Pancreas (tissue), 10 donors: ENCODE data around the gene GDF3. TPM values are rescaled to one million over a fixed set of nuclear protein-coding genes. Genes with fewer than 3 reads are reported as not detected.
"Not testable (repeated sequence)": the region's sequence is repeated elsewhere in the genome, so short reads cannot be mapped to it uniquely, and the experiment has no call there.

ENCODE experiments used
- ATAC-seq, 4 donors: fragments of 200-7000 bp; cut with Tn5 transposase; one replicate each; pipeline versions ENCODE4 v1.8.0 to v1.9.1; 2020; ENCODE audit warnings: mild to moderate bottlenecking in 4 of 4, moderate library complexity in 4 of 4
- DNase-seq, 6 donors: peaks; one replicate each; pipeline ENCODE4 v3.0.0-alpha.2; 2020
- FAIRE-seq: peaks from 2 replicates; lab custom pipeline; 2012; peaks lifted over from hg19 to GRCh38; lab: Jason Lieb, UNC
- H3K27ac ChIP-seq, 4 donors: fragments of 200-600 bp; sonication (generic); 1 replicate in 3 of 4; 2 replicates in 1 of 4; pipeline versions ENCODE4 v1.5.0 to v1.8.0; 2020
- H3K27me3 ChIP-seq, 4 donors: fragments of 200-600 bp; one replicate each; pipeline ENCODE4 v1.8.0; 2021
- H3K36me3 ChIP-seq, 3 donors: fragments of 200-600 bp; sonication (generic) in 1 of 3; one replicate each; pipeline versions ENCODE4 v1.5.0 to v1.8.0; 2020 to 2021
- H3K4me1 ChIP-seq, 3 donors: fragments of 200-600 bp; one replicate each; pipeline ENCODE4 v1.8.0; 2021
- H3K4me3 ChIP-seq, 4 donors: fragments of 200-600 bp; sonication (generic) in 2 of 4; one replicate each; pipeline versions ENCODE4 v1.5.0 to v1.8.0; 2020 to 2021
- H3K9me3 ChIP-seq, 4 donors: fragments of 200-600 bp; one replicate each; pipeline ENCODE4 v1.8.0; 2021
- CTCF ChIP-seq, 4 donors: fragments of 200-600 bp; sonication (generic) in 3 of 4; IDR thresholded peaks; one replicate each; pipeline versions ENCODE4 v1.5.0 to v1.8.0; 2021; ENCODE audit warnings: antibody characterized with exemption in 4 of 4
- WGBS, 2 donors: extraction: QIAGEN DNeasy Blood & Tissue Kit; methylation state at CpG; one replicate each; pipeline ENCODE4 v1.1.7; 2013; 5-methylcytosine and 5-hydroxymethylcytosine counted together
- intact Hi-C, 3 donors: fragments of 100-400 bp; cut with DNase I; formaldehyde crosslinking; loops; one replicate each; pipeline versions ENCODE4 v1.11.1 to v1.14.2; 2022
- polyA plus RNA-seq, 2 donors: library from polyadenylated mRNA; stranded (reverse); fragments of 200-250 nt; gene quantifications; one replicate each; pipeline ENCODE4 v1.2.3, GENCODE V29; 2013
- total RNA-seq, 6 donors: library from RNA; stranded (reverse); fragmentation: NEBNext Ultra II Directional in 4 of 6; extraction: Animal tissue kit (Norgen Biotek cat#: 25700) in 4 of 6; gene quantifications; one replicate each; pipeline versions ENCODE4 v1.2.1 to v1.2.4, GENCODE V29; 2021 to 2023
- donor health status: healthy with polysubstance abuse.
- donor health status: DM: no; HTN: no; CAD: no; lungs with moderate emphysema.
- donor health status: DM: no; HTN: no; CAD: no.
- donor health status: control.
- donor health status: control.
- donor health status: Bipolar disorder and iron deficiency.
- donor health status: DM: yes; HTN: yes; CAD: no.
- donor health status: DM: no; HTN: no; CAD: no.
- donor health status: DM: no; HTN: no; CAD: no.
- donor health status: DM: yes; HTN: yes; CAD: no.

The GDF3 gene
- total and polyA plus RNA-seq, 8 donors: 0.07 TPM; not detected in 7

GRCh38 chr12:7642876-7643309, 52.7 kb downstream of the GDF3 start:
- Histone ChIP-seq H3K4me1 (peaks cover 0 to 5% (median 0%) of the 10 kb centered on the region in 3 donors), H3K27me3 (no peaks in the 10 kb centered on the region), H3K36me3 (no peaks in the 10 kb centered on the region), H3K9me3 (no peaks in the 10 kb centered on the region), H3K4me3 (no peak overlapping the region), H3K27ac (no peak overlapping the region)
- FAIRE-seq (no peak), ATAC-seq (no peak), DNase-seq (no peak)
- TF ChIP-seq CTCF (IDR thresholded peaks at IDR 0.05): peak in 1 of 4 donors; percentile 7
- intact Hi-C loops: loop anchor here in 1 of 3 donors (5.0 kb wide), 1 partner anchor 426 kb away; no protein-coding TSS in a partner anchor
- 49 to 56% methylated on average over 8 of the region's 8 CpGs for WGBS, 2 donors

GRCh38 chr12:7642287-7642686, 53.3 kb downstream of the GDF3 start:
- Histone ChIP-seq H3K27ac (no peak overlapping the region), H3K9me3 (no peaks in the 10 kb centered on the region), H3K4me3 (no peak overlapping the region), H3K36me3 (no peaks in the 10 kb centered on the region), H3K27me3 (no peaks in the 10 kb centered on the region), H3K4me1 (peaks cover 0 to 5% (median 0%) of the 10 kb centered on the region in 3 donors)
- no peak for TF ChIP-seq CTCF (IDR thresholded peaks at IDR 0.05)
- no peak for FAIRE-seq
- intact Hi-C loops: loop anchor here in 1 of 3 donors (5.0 kb wide), 1 partner anchor 425 kb away; no protein-coding TSS in a partner anchor
- 70 to 71% methylated on average over 1 of the region's 1 CpG for WGBS, 2 donors
- ATAC-seq: no peak
- no peak for DNase-seq

GRCh38 chr12:7640123-7640995, 55.2 kb downstream of the GDF3 start:
- peak overlapping the region in 2 of 4 donors; percentile 15 to 64 for H3K27ac ChIP-seq
- FAIRE-seq, H3K27me3 ChIP-seq, H3K36me3 ChIP-seq, H3K9me3 ChIP-seq, H3K4me1 ChIP-seq: not testable (repeated sequence)
- WGBS, 2 donors: 53 to 55% methylated on average over 40 of the region's 40 CpGs
- H3K4me3 ChIP-seq: peak overlapping the region; percentile 10 to 43 (median 26)
- ATAC-seq (peak; percentile 8 to 55 (median 30)), DNase-seq (peak; percentile 28 to 65 (median 50))
- intact Hi-C loops: loop anchor here in 1 of 3 donors (5.0 kb wide), 1 partner anchor 423 kb away; no protein-coding TSS in a partner anchor

Other genes starting within 250 kb of the GDF3 start
- gene CD163, start 192.0 kb downstream of the GDF3 start, total RNA-seq: 10 to 100 TPM in 4 of 6 donors, 1 to 10 TPM in 2; 5.3 to 77.0 (median 18.5) TPM
- 1 to 10 TPM; 4.7 to 8.5 TPM for gene CD163, start 192.0 kb downstream of the GDF3 start, polyA plus RNA-seq
- gene APOBEC1, start 29.9 kb downstream of the GDF3 start, total RNA-seq: under 1 TPM in 1 of 6 donors, not detected in 5; 0.20 TPM
- gene APOBEC1, start 29.9 kb downstream of the GDF3 start, polyA plus RNA-seq: not detected
- gene DPPA3, start 15.7 kb upstream of the GDF3 start, total RNA-seq: not detected
- gene DPPA3, start 15.7 kb upstream of the GDF3 start, polyA plus RNA-seq: not detected
- gene CLEC4C, start 51.6 kb upstream of the GDF3 start, total RNA-seq: not detected
- not detected for gene CLEC4C, start 51.6 kb upstream of the GDF3 start, polyA plus RNA-seq
- gene NANOGNB, start 69.4 kb upstream of the GDF3 start, total RNA-seq: not detected
- gene NANOGNB, start 69.4 kb upstream of the GDF3 start, polyA plus RNA-seq: not detected
- under 1 TPM in 5 of 6 donors, not detected in 1; 0.06 to 0.28 (median 0.28) TPM for gene NANOG, start 93.6 kb upstream of the GDF3 start, total RNA-seq
- under 1 TPM; 0.04 to 0.09 TPM for gene NANOG, start 93.6 kb upstream of the GDF3 start, polyA plus RNA-seq
- gene SLC2A14, start 177.1 kb upstream of the GDF3 start, total RNA-seq: 1 to 10 TPM; 4.3 to 8.1 (median 6.1) TPM
- 1 to 10 TPM; 6.3 to 8.0 TPM for gene SLC2A14, start 177.1 kb upstream of the GDF3 start, polyA plus RNA-seq
- gene SLC2A3, start 240.4 kb upstream of the GDF3 start, total RNA-seq: 10 to 100 TPM in 2 of 6 donors, 1 to 10 TPM in 4; 2.8 to 28.5 (median 5.6) TPM
- gene SLC2A3, start 240.4 kb upstream of the GDF3 start, polyA plus RNA-seq: 1 to 10 TPM; 1.9 to 6.3 TPM